Measurements from ENCODE around the gene LARGE1. TPM values are rescaled to one million over a fixed set of nuclear protein-coding genes. Genes with fewer than 3 reads are reported as not detected.

LARGE1 gene
- total and polyA plus RNA-seq, 9 of the 15 experiments (the other 6 are each of a cell fraction or from before 2014, with no cell fraction given): 0.01 to 0.66 (median 0.14) TPM; not detected in 2

- no peaks in the 10 kb centered on the region for H3K4me1 ChIP-seq (replicated peaks in 1 of 2; ENCODE audit: control insufficient read depth in 2 of 2, insufficient read depth in 2 of 2, low read length in 2 of 2)
- H3K27me3 ChIP-seq (ENCODE audit: control insufficient read depth in 2 of 2, insufficient read depth in 2 of 2, low read length in 2 of 2): no peaks in the 10 kb centered on the region
- 0% methylated on average over 3 of the region's 4 CpGs for WGBS (ENCODE audit: insufficient coverage, low coverage, missing lambda C conversion rate)
- no peaks in the 10 kb centered on the region for H3K79me2 ChIP-seq (ENCODE audit: control insufficient read depth, insufficient read depth, low read length)
- H3K9me1 ChIP-seq (ENCODE audit: control insufficient read depth, insufficient read depth, low read length): no peaks in the 10 kb centered on the region
- intact Hi-C loops (cut with micrococcal nuclease) (no loop called here), in situ Hi-C loops (cut with MboI) (no loop called here)
- POLR2A ChIA-PET: no interaction called here
- DNase-seq (ENCODE audit: extremely low read depth in 1 of 4, low spot score in 3 of 4) (no peak), ATAC-seq (no peak), FAIRE-seq (no peak)
- H3K4me3 ChIP-seq: no peak overlapping the region
- CTCF ChIA-PET (ENCODE audit: low intra/inter-chr PET ratio): no interaction called here
- H2AFZ ChIP-seq (ENCODE audit: low read depth, low read length): no peak overlapping the region
- H3K9me3 ChIP-seq (replicated peaks; ENCODE audit: control insufficient read depth, insufficient read depth, low read depth, low read length): no peaks in the 10 kb centered on the region
- no TSS peak for BruUV-seq (replicated peaks)
- no peak overlapping the region for H3K9ac ChIP-seq (ENCODE audit: insufficient read depth in 1 of 2, low read depth in 2 of 2, low read length in 2 of 2)
- no peak overlapping the region for H3K4me2 ChIP-seq (ENCODE audit: insufficient read depth, low read length)
- H4K20me1 ChIP-seq (replicated peaks; ENCODE audit: control insufficient read depth, insufficient read depth, low read length): no peaks in the 10 kb centered on the region
- no peaks in the 10 kb centered on the region for H3K36me3 ChIP-seq (ENCODE audit: control insufficient read depth, insufficient read depth, low read length)
- H3K27ac ChIP-seq (ENCODE audit: extremely low read depth, low read depth, low read length): no peak overlapping the region
- TF ChIP-seq TCFL5 (CRISPR knock-in tag; conservative IDR thresholded peaks at IDR 0.05): no peak
- TF ChIP-seq PHF21A (IDR thresholded peaks at IDR 0.05; ENCODE audit: borderline replicate concordance, low read depth): no peak
- no peak for TF ChIP-seq HMG20B (CRISPR knock-in tag; IDR thresholded peaks at IDR 0.05)
- TF ChIP-seq MTA3 (IDR thresholded peaks at IDR 0.05; ENCODE audit: borderline replicate concordance): no peak
- TF ChIP-seq HNRNPL (IDR thresholded peaks at IDR 0.05; ENCODE audit: low read depth, low read length): no peak
- no peak for TF ChIP-seq NR4A1 (CRISPR knock-in tag; IDR thresholded peaks at IDR 0.05)
- TF ChIP-seq NR4A1 (tag; IDR thresholded peaks at IDR 0.05): no peak
- no peak for TF ChIP-seq ZNF589 (CRISPR knock-in tag; IDR thresholded peaks at IDR 0.05; ENCODE audit: low read depth)
- TF ChIP-seq RERE (CRISPR knock-in tag; IDR thresholded peaks at IDR 0.05; ENCODE audit: borderline replicate concordance): no peak
- no peak for TF ChIP-seq POLR2A (conservative IDR thresholded peaks at IDR 0.05)
- TF ChIP-seq ZNF707 (CRISPR knock-in tag; conservative IDR thresholded peaks at IDR 0.05): no peak
- no peak for TF ChIP-seq ZNF277 (CRISPR knock-in tag; IDR thresholded peaks at IDR 0.05; ENCODE audit: borderline replicate concordance)
- no peak for TF ChIP-seq ZNF780A (CRISPR knock-in tag; IDR thresholded peaks at IDR 0.05)
These were observed 180.8 kb downstream of the LARGE1 start for GRCh38 chr22:33739516-33739915.

All from K562 (cell line).